Esophagus squamous epithelium (tissue), 5 donors: ENCODE results near the gene PTPRO. TPM values are rescaled to one million over a fixed set of nuclear protein-coding genes. Genes with fewer than 3 reads are reported as not detected.

Experiments used
- DNase-seq: peaks from one replicate; lab custom pipeline; 2025; lab: John Stamatoyannopoulos, UW
- H3K27ac ChIP-seq, 4 donors: fragments of 200-600 bp; sonication (generic); one replicate each; pipeline ENCODE4 v1.5.1; 2016 to 2019; ENCODE audit warnings: mild to moderate bottlenecking in 1 of 4
- H3K27me3 ChIP-seq, 4 donors: fragments of 200-600 bp; sonication (generic); 1 replicate in 3 of 4; 2 replicates in 1 of 4; pipeline versions ENCODE4 v1.5.1 to v1.6.0; 2017 to 2021; ENCODE audit warnings: antibody characterized with exemption in 1 of 4
- H3K36me3 ChIP-seq, 3 donors: fragments of 200-600 bp; sonication (generic); one replicate each; pipeline ENCODE4 v1.5.1; 2016 to 2019
- H3K4me1 ChIP-seq, 3 donors: fragments of 200-600 bp; sonication (generic); one replicate each; pipeline ENCODE4 v1.5.1; 2017 to 2019
- H3K4me3 ChIP-seq, 4 donors: fragments of 200-600 bp; sonication (generic); 1 replicate in 3 of 4; 2 replicates in 1 of 4; pipeline ENCODE4 v1.5.1; 2016 to 2019; ENCODE audit warnings: mild to moderate bottlenecking in 2 of 4, moderate library complexity in 1 of 4
- H3K9me3 ChIP-seq, 3 donors: fragments of 200-600 bp; sonication (generic); one replicate each; pipeline ENCODE4 v1.5.1; 2016 to 2019
- POLR2A ChIP-seq, 4 donors: fragments of 450-650 bp; IDR thresholded peaks; one replicate each; pipeline ENCODE4 v1.6.1; 2017; ENCODE audit warnings: antibody characterized with exemption in 4 of 4, mild to moderate bottlenecking in 4 of 4, moderate library complexity in 3 of 4
- WGBS, 2 donors: methylation state at CpG; one replicate each; pipeline ENCODE4 v1.1.5; 2018; 5-methylcytosine and 5-hydroxymethylcytosine counted together
- intact Hi-C: fragments of 100-400 bp; cut with DNase I; formaldehyde crosslinking; loops from one replicate; pipeline ENCODE4 v1.15.0; 2022
- total RNA-seq, 4 donors: library from RNA; depleted of rRNA; stranded (reverse); fragments of >200 nt; gene quantifications; one replicate each; pipeline ENCODE4 v1.1.0, GENCODE V29; 2016
- TF ChIP-seq, protein P1 (sequence below), 6 experiments: fragments of 450-650 bp in 4 of 6; fragments of 200-600 bp in 2 of 6; sonication (generic) in 2 of 6; IDR thresholded peaks; one replicate each; pipeline ENCODE4 v1.5.1; 2016 to 2019; ENCODE audit warnings: antibody characterized with exemption in 6 of 6, mild to moderate bottlenecking in 4 of 6, moderate library complexity in 4 of 6
- donor health status: DM: yes; HTN: yes; CAD: no.

Gene PTPRO
- total RNA-seq, 4 donors from 2014 or later = 0.13 to 1.4 (median 0.76) TPM; not detected in 1

DNA sequence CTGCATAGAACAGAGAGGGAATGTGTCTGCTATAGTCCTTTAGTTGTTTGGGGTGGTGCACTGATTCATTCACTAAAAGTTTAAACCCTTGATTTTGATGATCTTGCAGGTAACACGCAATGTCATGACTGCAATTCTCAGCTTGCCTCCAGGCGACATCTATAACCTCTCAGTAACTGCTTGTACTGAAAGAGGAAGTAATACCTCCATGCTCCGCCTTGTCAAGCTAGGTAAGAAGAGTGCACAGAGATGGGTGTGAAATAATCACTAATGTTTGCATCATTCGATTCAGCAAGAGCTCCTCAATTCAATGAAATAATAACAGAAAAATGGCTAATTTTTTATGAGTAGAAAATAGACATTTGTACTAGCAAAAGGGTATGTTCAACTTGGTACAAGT, 203.7 kb downstream of the PTPRO start:
- Histone ChIP-seq H3K9me3 (no peaks in the 10 kb centered on the region), H3K27ac (no peak overlapping the region), H3K4me1 (no peaks in the 10 kb centered on the region), H3K27me3 (peaks cover 0 to 7% (median 0%) of the 10 kb centered on the region in 4 donors), H3K4me3 (no peak overlapping the region), H3K36me3 (no peaks in the 10 kb centered on the region)
- no peak for DNase-seq
- intact Hi-C loops = no loop called here
- TF ChIP-seq POLR2A (IDR thresholded peaks at IDR 0.05) = no peak
- TF ChIP-seq, protein P1, sequence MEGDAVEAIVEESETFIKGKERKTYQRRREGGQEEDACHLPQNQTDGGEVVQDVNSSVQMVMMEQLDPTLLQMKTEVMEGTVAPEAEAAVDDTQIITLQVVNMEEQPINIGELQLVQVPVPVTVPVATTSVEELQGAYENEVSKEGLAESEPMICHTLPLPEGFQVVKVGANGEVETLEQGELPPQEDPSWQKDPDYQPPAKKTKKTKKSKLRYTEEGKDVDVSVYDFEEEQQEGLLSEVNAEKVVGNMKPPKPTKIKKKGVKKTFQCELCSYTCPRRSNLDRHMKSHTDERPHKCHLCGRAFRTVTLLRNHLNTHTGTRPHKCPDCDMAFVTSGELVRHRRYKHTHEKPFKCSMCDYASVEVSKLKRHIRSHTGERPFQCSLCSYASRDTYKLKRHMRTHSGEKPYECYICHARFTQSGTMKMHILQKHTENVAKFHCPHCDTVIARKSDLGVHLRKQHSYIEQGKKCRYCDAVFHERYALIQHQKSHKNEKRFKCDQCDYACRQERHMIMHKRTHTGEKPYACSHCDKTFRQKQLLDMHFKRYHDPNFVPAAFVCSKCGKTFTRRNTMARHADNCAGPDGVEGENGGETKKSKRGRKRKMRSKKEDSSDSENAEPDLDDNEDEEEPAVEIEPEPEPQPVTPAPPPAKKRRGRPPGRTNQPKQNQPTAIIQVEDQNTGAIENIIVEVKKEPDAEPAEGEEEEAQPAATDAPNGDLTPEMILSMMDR (IDR thresholded peaks at IDR 0.05) = peak in 2 of 6 experiments; percentile 7 to 43
- 29 to 73% methylated on average over 4 of the region's 4 CpGs for WGBS, 2 donors

DNA sequence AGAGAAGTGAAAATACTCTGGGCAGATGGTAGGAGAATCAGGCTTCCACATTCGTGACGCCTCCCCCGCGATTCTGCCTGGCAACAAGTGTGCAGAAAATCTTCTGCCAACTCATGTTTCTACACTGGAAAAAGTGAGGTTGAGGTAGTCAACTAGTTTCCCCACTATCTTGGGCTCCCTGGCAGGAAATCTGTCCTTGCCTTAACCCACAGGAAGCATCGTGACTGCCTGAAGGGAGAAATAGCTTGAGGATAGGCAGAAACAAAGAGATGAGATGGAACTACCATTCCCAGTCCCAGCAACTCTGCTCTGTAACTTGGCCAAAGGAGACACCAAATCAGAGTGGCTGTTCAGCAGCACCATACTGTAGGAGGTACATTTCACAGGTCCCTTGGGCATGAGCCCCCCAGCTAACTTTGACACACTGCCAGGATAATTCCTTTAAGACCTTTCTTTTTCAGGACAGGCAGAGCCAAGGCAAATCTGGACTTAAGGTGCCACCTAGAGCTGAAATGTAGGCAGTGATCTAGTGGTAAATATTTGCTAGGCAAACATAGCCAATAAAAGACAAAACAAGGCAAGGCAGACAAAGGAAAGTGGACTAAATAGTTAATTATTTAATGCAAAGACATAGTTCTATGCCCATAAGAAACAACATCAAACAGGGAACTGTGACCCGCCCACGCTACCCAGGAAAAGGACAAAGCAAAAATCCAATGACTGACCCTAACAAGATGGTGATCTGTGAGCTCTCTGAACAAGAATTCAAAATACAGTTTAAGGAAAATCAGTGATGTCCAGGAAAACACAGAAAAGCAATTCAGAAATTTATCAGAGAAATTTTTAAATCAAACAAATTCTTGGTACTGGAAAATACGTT, 205.1 kb downstream of the PTPRO start:
- Histone ChIP-seq H3K9me3 (no peaks in the 10 kb centered on the region), H3K4me3 (no peak overlapping the region), H3K27me3 (peaks cover 0 to 7% (median 0%) of the 10 kb centered on the region in 4 donors), H3K27ac (no peak overlapping the region), H3K36me3 (no peaks in the 10 kb centered on the region), H3K4me1 (no peaks in the 10 kb centered on the region)
- intact Hi-C loops = no loop called here
- DNase-seq = no peak
- WGBS, 2 donors = 55 to 73% methylated on average over 8 of the region's 8 CpGs
- TF ChIP-seq, protein P1 (IDR thresholded peaks at IDR 0.05) = peak in 1 of 6 experiments; percentile 20
- no peak for TF ChIP-seq POLR2A (IDR thresholded peaks at IDR 0.05)

GRCh38 chr12:15528666-15529065, 206.4 kb downstream of the PTPRO start:
- H3K9me3 ChIP-seq = no peaks in the 10 kb centered on the region
- no peak for DNase-seq
- H3K36me3 ChIP-seq = no peaks in the 10 kb centered on the region
- intact Hi-C loops = no loop called here
- no peak overlapping the region for H3K27ac ChIP-seq
- H3K4me1 ChIP-seq = no peaks in the 10 kb centered on the region
- peaks cover 0 to 2% (median 0%) of the 10 kb centered on the region in 4 donors for H3K27me3 ChIP-seq
- no peak overlapping the region for H3K4me3 ChIP-seq
- TF ChIP-seq POLR2A (IDR thresholded peaks at IDR 0.05) = no peak
- TF ChIP-seq, protein P1 (IDR thresholded peaks at IDR 0.05) = no peak
- 92 to 98% methylated on average over 2 of the region's 2 CpGs for whole genome bisulfite sequencing, 2 donors

- H3K36me3 ChIP-seq = no peaks in the 10 kb centered on the region
- 88 to 97% methylated on average over 1 of the region's 1 CpG for WGBS, 2 donors
- intact Hi-C loops = no loop called here
- H3K27me3 ChIP-seq = no peaks in the 10 kb centered on the region
- no peaks in the 10 kb centered on the region for H3K4me1 ChIP-seq
- TF ChIP-seq, protein P1 (IDR thresholded peaks at IDR 0.05) = no peak
- no peak for TF ChIP-seq POLR2A (IDR thresholded peaks at IDR 0.05)
- H3K27ac ChIP-seq = no peak overlapping the region
- no peaks in the 10 kb centered on the region for H3K9me3 ChIP-seq
- no peak for DNase-seq
- no peak overlapping the region for H3K4me3 ChIP-seq
Measured at GRCh38 chr12:15530361-15530760, 208.1 kb downstream of the PTPRO start.

GRCh38 chr12:15532364-15532977, 210.2 kb downstream of the PTPRO start:
- Histone ChIP-seq H3K9me3 (no peaks in the 10 kb centered on the region), H3K36me3 (no peaks in the 10 kb centered on the region), H3K4me3 (no peak overlapping the region), H3K4me1 (no peaks in the 10 kb centered on the region), H3K27me3 (no peaks in the 10 kb centered on the region), H3K27ac (no peak overlapping the region)
- intact Hi-C loops = no loop called here
- TF ChIP-seq, protein P1 (IDR thresholded peaks at IDR 0.05) = peak in 5 of 6 experiments; percentile 33 to 69 (median 48)
- no peak for TF ChIP-seq POLR2A (IDR thresholded peaks at IDR 0.05)
- DNase-seq = no peak
- WGBS, 2 donors = 25 to 50% methylated on average over 3 of the region's 3 CpGs
